ENCODE data around the gene ANKRD9. TPM values are rescaled to one million over a fixed set of nuclear protein-coding genes. Genes with fewer than 3 reads are reported as not detected.
A peak's percentile ranks its signal among the peaks of the same experiment; 100 is the strongest.

The ANKRD9 gene
- total and polyA plus RNA-seq, 2 of the 13 experiments (the other 11 are each of a cell fraction or from before 2014, with no cell fraction given): 10.0 to 15.0 TPM

DNA sequence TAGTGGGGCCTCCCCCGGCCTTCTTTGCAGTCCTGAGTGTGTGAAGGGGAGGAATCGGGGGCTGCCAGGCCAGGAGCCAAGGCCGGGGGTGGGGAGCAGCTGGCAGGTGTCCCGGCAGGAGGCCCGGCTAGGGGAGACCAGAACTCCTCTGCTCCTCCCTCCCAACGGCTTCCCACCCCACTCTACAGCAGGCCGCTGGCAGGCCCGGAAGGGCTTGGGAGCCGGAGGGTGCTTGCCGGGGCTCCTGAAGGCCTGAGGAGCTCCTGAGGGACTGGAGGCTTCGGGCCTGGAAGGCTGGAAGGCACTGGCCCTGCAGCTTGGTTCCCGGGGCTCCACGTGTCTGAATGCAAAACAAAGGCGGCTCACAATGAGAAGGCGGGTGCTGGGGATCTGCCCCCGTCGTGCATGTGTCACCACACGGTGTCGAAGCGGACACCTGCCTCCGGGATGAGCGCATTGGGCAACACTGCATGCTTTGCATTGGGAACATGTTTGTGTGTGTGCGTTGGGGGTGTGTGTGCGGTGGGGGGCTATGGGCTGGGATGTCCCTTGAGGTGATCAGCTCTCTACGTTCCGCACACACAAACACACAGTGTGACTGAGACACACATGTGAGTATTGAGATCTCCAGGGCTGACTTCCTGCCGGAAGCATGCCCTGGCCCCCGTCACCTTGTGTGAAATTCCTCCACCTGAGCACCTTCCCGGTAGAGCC lies 30.9 kb upstream of the ANKRD9 start (continued):
- TF ChIP-seq NR2C2 (CRISPR knock-in tag; IDR thresholded peaks at IDR 0.05; ENCODE audit: borderline replicate concordance) (no peak), RBAK (CRISPR knock-in tag; IDR thresholded peaks at IDR 0.05) (no peak), NR2F1 (CRISPR knock-in tag; IDR thresholded peaks at IDR 0.05) (0 out of 4 replicates have a peak, but pooled peaks of 1 of the 2 experiments have one; percentile 11), HHEX (CRISPR knock-in tag; IDR thresholded peaks at IDR 0.05) (no peak), ATF1 (CRISPR knock-in tag; IDR thresholded peaks at IDR 0.05) (no peak), THAP8 (CRISPR knock-in tag; IDR thresholded peaks at IDR 0.05; ENCODE audit: borderline replicate concordance) (no peak), ZC3H13 (CRISPR knock-in tag; IDR thresholded peaks at IDR 0.05) (peak; percentile 78; the same call in 1 of the 2 replicates), ATAD3A (CRISPR knock-in tag; IDR thresholded peaks at IDR 0.05) (no peak), SNRNP70 (IDR thresholded peaks at IDR 0.05; ENCODE audit: low read depth, low read length) (no peak), CREB3 (CRISPR knock-in tag; IDR thresholded peaks at IDR 0.05) (no peak), DNMT3B (CRISPR knock-in tag; conservative IDR thresholded peaks at IDR 0.05) (no peak), AGO2 (optimal IDR thresholded peaks at IDR 0.05; ENCODE audit: low read depth, low read length) (peak; percentile 68), ZNF558 (CRISPR knock-in tag; IDR thresholded peaks at IDR 0.05; ENCODE audit: borderline replicate concordance) (peak; percentile 35; the same call in 1 of the 2 replicates), TP53 (CRISPR knock-in tag; conservative IDR thresholded peaks at IDR 0.05) (no peak), ZNF329 (CRISPR knock-in tag; IDR thresholded peaks at IDR 0.05; ENCODE audit: low read depth) (no peak), ZGPAT (CRISPR knock-in tag; IDR thresholded peaks at IDR 0.05) (peak; percentile 65; the same call in 1 of the 2 replicates), ZBTB38 (CRISPR knock-in tag; IDR thresholded peaks at IDR 0.05) (peak; percentile 85), ARNT (IDR thresholded peaks at IDR 0.05) (no peak), RARG (CRISPR knock-in tag; IDR thresholded peaks at IDR 0.05; ENCODE audit: low read depth) (no peak), ETS1 (CRISPR knock-in tag; IDR thresholded peaks at IDR 0.05) (no peak)
- TF ChIP-seq, protein P1, sequence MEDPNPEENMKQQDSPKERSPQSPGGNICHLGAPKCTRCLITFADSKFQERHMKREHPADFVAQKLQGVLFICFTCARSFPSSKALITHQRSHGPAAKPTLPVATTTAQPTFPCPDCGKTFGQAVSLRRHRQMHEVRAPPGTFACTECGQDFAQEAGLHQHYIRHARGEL (CRISPR knock-in tag; IDR thresholded peaks at IDR 0.05): 0 out of 2 replicates have a peak, but pooled peaks have one; percentile 59
- TF ChIP-seq, protein P2, sequence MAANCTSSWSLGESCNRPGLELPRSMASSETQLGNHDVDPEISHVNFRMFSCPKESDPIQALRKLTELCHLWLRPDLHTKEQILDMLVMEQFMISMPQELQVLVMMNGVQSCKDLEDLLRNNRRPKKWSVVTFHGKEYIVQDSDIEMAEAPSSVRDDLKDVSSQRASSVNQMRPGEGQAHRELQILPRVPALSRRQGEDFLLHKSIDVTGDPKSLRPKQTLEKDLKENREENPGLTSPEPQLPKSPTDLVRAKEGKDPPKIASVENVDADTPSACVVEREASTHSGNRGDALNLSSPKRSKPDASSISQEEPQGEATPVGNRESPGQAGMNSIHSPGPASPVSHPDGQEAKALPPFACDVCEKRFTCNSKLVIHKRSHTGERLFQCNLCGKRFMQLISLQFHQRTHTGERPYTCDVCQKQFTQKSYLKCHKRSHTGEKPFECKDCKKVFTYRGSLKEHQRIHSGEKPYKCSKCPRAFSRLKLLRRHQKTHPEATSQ (CRISPR knock-in tag; IDR thresholded peaks at IDR 0.05; ENCODE audit: borderline replicate concordance): no peak
- TF ChIP-seq, protein P3, sequence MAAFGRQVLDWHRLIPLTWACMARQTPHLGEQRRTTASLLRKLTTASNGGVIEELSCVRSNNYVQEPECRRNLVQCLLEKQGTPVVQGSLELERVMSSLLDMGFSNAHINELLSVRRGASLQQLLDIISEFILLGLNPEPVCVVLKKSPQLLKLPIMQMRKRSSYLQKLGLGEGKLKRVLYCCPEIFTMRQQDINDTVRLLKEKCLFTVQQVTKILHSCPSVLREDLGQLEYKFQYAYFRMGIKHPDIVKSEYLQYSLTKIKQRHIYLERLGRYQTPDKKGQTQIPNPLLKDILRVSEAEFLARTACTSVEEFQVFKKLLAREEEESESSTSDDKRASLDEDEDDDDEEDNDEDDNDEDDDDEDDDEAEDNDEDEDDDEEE (CRISPR knock-in tag; IDR thresholded peaks at IDR 0.05): no peak
